ENCODE measurements around the gene BSN.

Gene BSN

DNA sequence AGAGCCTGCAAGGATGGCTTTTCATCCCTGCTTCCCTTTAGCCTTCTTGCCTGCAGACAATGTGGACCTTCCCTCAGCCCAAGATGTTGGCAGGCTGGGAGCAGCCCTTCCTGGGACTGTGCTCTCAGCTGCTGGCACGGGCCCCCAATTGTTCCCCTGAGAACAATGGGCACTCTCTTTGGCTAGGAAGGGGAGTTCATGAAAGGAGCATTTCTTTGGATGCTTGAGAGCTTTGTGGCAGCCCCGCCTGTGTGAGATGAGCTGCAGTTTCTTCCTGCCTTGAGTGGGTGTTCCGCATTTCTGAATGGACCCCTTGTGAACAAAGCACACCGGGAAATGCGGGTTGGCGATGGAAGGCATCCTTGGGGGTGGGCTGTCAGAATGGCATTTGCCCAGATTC is 35.0 kb upstream of the BSN start:
- TF ChIP-seq TAF1 (IDR thresholded peaks at IDR 0.05; ENCODE audit: low read depth, low read length) = no peak
- no peak for TF ChIP-seq POLR2AphosphoS5 (IDR thresholded peaks at IDR 0.05; ENCODE audit: low read depth, low read length)
- no peak for TF ChIP-seq POU2F2 (IDR thresholded peaks at IDR 0.05; ENCODE audit: low read depth, low read length)
- TF ChIP-seq SPI1 (IDR thresholded peaks at IDR 0.05; ENCODE audit: low read depth, low read length) = no peak
- TF ChIP-seq PAX5 (IDR thresholded peaks at IDR 0.05; ENCODE audit: insufficient read depth, low read length, severe bottlenecking) = no peak
- no peak for TF ChIP-seq POLR2A (IDR thresholded peaks at IDR 0.05; ENCODE audit: low read depth, low read length)
- no peak for DNase-seq (ENCODE audit: insufficient read length, low spot score)
- FAIRE-seq = no peak

DNA sequence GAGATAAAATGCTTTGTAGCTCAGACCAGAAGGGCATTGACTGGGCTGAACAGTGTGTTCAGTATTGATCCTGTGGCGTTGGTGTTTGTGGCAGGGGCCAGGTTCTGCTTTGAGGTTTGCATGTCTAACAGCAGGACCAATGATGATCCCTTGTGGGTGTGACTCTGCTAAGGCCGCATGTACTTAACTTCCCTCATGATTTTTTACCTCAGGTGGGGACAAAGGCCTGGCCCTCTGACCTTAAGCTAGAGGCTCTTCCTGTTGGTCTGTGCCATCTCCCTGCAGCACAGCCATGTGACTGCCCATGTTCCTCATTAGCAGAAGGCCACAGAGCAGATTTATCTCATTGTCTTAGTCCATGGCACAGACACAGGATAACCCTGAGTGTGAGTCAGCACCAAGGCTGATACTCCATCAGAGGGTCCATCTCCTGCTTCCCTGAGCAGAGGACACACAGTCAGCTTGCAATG is 34.3 kb upstream of the BSN start:
- DNase-seq (ENCODE audit: insufficient read length, low spot score) = no peak
- TF ChIP-seq POU2F2 (IDR thresholded peaks at IDR 0.05; ENCODE audit: low read depth, low read length) (no peak), PAX5 (IDR thresholded peaks at IDR 0.05; ENCODE audit: insufficient read depth, low read length, severe bottlenecking) (no peak), TAF1 (IDR thresholded peaks at IDR 0.05; ENCODE audit: low read depth, low read length) (no peak), POLR2AphosphoS5 (IDR thresholded peaks at IDR 0.05; ENCODE audit: low read depth, low read length) (no peak), SPI1 (IDR thresholded peaks at IDR 0.05; ENCODE audit: low read depth, low read length) (no peak), POLR2A (IDR thresholded peaks at IDR 0.05; ENCODE audit: low read depth, low read length) (no peak)
- FAIRE-seq = no peak

DNA sequence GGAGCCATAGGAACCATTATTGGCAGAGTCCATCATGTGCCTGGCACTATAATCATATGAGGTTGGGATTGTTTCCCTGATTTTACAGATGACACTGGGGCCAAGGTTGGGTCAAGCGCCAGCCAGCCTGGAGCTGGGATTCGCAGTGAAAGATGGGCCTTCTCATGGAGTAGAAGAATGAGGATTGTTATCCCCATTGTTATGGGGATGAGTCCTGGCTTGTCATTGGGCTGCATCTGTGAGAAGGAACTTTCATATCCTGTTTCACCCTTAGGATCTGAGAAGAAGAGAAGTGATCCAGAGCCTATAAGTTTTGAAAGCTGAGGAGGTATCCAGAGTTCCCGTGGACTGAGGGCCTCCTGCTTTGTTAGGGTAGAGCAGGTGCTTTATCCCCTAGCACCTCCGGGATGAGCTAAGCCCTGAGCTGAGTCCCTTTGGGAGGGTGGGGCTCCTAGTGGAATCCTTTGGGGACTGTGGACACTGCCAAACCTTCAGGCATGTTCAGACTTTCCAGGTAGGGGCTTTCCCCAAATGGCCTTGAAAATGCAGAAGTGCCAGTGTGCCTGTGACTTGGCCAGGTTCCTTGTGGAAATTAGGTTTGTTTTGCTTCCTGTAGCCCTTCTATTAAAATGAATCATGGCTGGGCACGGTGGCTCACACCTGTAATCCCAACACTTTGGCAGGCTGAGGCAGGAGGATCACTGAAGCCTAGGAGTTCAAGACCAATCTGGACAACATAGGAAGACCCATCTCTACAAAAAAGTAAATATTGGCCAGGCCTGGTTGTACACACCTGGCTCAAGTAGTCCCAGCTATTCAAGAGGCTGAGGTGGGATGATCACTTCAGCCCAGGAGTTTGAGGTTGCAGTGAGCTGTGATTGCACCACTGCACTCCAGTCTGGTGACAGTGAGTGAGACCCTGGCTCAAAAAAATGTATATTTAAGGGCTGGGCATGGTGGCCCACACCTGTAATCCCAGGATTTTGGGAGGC is 30.2 kb upstream of the BSN start:
- peak; percentile 78 for TF ChIP-seq SPI1 (IDR thresholded peaks at IDR 0.05; ENCODE audit: low read depth, low read length)
- TF ChIP-seq TAF1 (IDR thresholded peaks at IDR 0.05; ENCODE audit: low read depth, low read length) = no peak
- TF ChIP-seq PAX5 (IDR thresholded peaks at IDR 0.05; ENCODE audit: insufficient read depth, low read length, severe bottlenecking) = no peak
- TF ChIP-seq POU2F2 (IDR thresholded peaks at IDR 0.05; ENCODE audit: low read depth, low read length) = no peak
- DNase-seq (ENCODE audit: insufficient read length, low spot score) = no peak
- FAIRE-seq = no peak

DNA sequence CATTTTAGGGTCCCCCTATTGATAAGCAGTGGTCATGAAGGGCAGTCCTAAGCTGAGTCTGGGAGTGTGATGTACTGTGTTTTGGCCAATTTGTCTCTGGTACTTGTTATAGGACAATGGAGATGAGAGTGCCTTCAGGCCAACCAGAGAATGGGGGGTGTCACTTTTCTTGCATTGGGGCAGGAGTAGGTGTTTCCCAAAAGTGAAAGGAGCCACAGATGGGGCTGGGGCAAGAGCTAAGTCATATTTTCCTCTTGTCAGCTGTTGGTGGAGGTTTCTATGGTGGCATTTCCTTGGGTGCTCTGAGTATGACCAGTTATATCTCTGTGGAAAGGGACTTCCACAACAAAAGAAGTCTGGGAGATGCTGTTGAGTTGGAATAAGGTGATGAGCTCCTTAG is 24.7 kb upstream of the BSN start:
- TF ChIP-seq TAF1 (IDR thresholded peaks at IDR 0.05; ENCODE audit: low read depth, low read length) (no peak), POLR2AphosphoS5 (IDR thresholded peaks at IDR 0.05; ENCODE audit: low read depth, low read length) (no peak), POLR2A (IDR thresholded peaks at IDR 0.05; ENCODE audit: low read depth, low read length) (no peak), PAX5 (IDR thresholded peaks at IDR 0.05; ENCODE audit: insufficient read depth, low read length, severe bottlenecking) (no peak), POU2F2 (IDR thresholded peaks at IDR 0.05; ENCODE audit: low read depth, low read length) (no peak), SPI1 (IDR thresholded peaks at IDR 0.05; ENCODE audit: low read depth, low read length) (no peak)
- FAIRE-seq (no peak), DNase-seq (ENCODE audit: insufficient read length, low spot score) (no peak)

DNA sequence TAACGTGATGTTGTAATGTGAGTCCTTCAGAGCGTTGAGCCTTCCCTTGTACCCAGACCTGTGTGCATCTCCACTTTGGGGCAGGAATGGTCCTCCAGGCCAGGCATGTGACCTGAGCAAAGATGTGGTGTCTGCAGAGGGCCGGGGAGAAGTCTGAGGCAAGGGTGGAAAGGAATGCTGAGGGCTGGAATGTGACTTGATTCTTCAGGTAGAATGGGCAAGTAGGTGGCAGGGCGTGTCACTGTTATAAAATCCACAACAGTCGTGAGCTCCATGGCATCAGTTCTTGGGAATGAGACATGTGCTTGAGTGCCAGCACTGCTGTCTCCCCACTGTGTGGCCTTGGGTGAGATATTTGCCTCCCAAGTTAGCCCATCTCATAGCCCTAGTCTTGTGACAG is 24.0 kb upstream of the BSN start:
- TF ChIP-seq TAF1 (IDR thresholded peaks at IDR 0.05; ENCODE audit: low read depth, low read length) = no peak
- no peak for TF ChIP-seq POU2F2 (IDR thresholded peaks at IDR 0.05; ENCODE audit: low read depth, low read length)
- TF ChIP-seq POLR2AphosphoS5 (IDR thresholded peaks at IDR 0.05; ENCODE audit: low read depth, low read length) = no peak
- TF ChIP-seq SPI1 (IDR thresholded peaks at IDR 0.05; ENCODE audit: low read depth, low read length) = no peak
- no peak for TF ChIP-seq POLR2A (IDR thresholded peaks at IDR 0.05; ENCODE audit: low read depth, low read length)
- no peak for TF ChIP-seq PAX5 (IDR thresholded peaks at IDR 0.05; ENCODE audit: insufficient read depth, low read length, severe bottlenecking)
- no peak for DNase-seq (ENCODE audit: insufficient read length, low spot score)
- FAIRE-seq = peak; percentile 28

DNA sequence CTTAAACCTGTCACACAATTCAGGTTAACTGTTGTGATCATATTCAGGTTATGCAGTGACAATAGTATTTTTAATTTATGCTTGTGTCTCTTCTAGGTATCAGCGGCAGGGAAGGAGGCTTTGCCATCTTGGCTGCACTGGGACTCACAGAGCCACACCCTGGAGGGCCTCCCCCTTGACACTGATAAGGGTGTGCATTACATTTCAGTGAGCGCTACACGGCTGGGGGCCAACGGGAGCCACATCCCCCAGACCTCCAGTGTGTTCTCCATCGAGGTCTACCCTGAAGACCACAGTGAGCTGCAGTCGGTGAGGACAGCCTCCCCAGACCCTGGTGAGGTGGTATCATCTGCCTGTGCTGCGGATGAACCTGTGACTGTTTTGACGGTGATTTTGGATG is 23.6 kb upstream of the BSN start:
- FAIRE-seq = no peak
- DNase-seq (ENCODE audit: insufficient read length, low spot score) = no peak
- TF ChIP-seq PAX5 (IDR thresholded peaks at IDR 0.05; ENCODE audit: insufficient read depth, low read length, severe bottlenecking) (no peak), POLR2A (IDR thresholded peaks at IDR 0.05; ENCODE audit: low read depth, low read length) (no peak), TAF1 (IDR thresholded peaks at IDR 0.05; ENCODE audit: low read depth, low read length) (no peak)

DNA sequence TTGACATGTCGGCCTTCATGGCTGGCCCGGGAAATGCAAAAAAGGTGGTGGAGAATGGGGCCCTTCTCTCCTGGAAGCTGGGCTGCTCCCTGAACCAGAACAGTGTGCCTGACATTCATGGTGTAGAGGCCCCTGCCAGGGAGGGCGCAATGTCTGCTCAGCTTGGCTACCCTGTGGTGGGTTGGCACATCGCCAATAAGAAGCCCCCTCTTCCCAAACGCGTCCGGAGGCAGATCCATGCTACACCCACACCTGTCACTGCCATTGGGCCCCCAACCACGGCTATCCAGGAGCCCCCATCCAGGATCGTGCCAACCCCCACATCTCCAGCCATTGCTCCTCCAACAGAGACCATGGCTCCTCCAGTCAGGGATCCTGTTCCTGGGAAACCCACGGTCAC is 23.1 kb upstream of the BSN start:
- DNase-seq (ENCODE audit: insufficient read length, low spot score) (no peak), FAIRE-seq (no peak)
- TF ChIP-seq POU2F2 (IDR thresholded peaks at IDR 0.05; ENCODE audit: low read depth, low read length) = no peak
- TF ChIP-seq SPI1 (IDR thresholded peaks at IDR 0.05; ENCODE audit: low read depth, low read length) = no peak
- no peak for TF ChIP-seq POLR2A (IDR thresholded peaks at IDR 0.05; ENCODE audit: low read depth, low read length)
- no peak for TF ChIP-seq PAX5 (IDR thresholded peaks at IDR 0.05; ENCODE audit: insufficient read depth, low read length, severe bottlenecking)
- TF ChIP-seq TAF1 (IDR thresholded peaks at IDR 0.05; ENCODE audit: low read depth, low read length) = no peak
- TF ChIP-seq POLR2AphosphoS5 (IDR thresholded peaks at IDR 0.05; ENCODE audit: low read depth, low read length) = no peak

DNA sequence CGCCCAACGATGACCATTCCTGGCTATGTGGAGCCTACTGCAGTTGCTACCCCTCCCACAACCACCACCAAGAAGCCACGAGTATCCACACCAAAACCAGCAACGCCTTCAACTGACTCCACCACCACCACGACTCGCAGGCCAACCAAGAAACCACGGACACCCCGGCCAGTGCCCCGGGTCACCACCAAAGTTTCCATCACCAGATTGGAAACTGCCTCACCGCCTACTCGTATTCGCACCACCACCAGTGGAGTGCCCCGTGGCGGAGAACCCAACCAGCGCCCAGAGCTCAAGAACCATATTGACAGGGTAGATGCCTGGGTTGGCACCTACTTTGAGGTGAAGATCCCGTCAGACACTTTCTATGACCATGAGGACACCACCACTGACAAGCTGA is 22.6 kb upstream of the BSN start:
- no peak for TF ChIP-seq POLR2AphosphoS5 (IDR thresholded peaks at IDR 0.05; ENCODE audit: low read depth, low read length)
- TF ChIP-seq POLR2A (IDR thresholded peaks at IDR 0.05; ENCODE audit: low read depth, low read length) = no peak
- no peak for TF ChIP-seq SPI1 (IDR thresholded peaks at IDR 0.05; ENCODE audit: low read depth, low read length)
- TF ChIP-seq POU2F2 (IDR thresholded peaks at IDR 0.05; ENCODE audit: low read depth, low read length) = no peak
- no peak for TF ChIP-seq TAF1 (IDR thresholded peaks at IDR 0.05; ENCODE audit: low read depth, low read length)
- TF ChIP-seq PAX5 (IDR thresholded peaks at IDR 0.05; ENCODE audit: insufficient read depth, low read length, severe bottlenecking) = no peak
- FAIRE-seq (no peak), DNase-seq (ENCODE audit: insufficient read length, low spot score) (no peak)

DNA sequence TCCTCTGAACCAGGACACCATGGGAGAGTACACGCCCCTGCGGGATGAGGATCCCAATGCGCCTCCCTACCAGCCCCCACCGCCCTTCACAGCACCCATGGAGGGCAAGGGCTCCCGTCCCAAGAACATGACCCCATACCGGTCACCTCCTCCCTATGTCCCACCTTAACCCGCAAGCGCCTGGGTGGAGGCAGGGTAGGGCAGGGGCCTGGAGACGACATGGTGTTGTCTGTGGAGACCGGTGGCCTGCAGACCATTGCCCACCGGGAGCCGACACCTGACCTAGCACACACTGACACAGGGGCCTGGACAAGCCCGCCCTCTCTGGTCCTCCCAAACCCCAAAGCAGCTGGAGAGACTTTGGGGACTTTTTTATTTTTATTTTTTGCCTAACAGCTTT is 21.2 kb upstream of the BSN start:
- no peak for FAIRE-seq

More for the DNA sequence above, 21.2 kb upstream of the BSN start:
- TF ChIP-seq POU2F2 (IDR thresholded peaks at IDR 0.05; ENCODE audit: low read depth, low read length) (no peak), POLR2AphosphoS5 (IDR thresholded peaks at IDR 0.05; ENCODE audit: low read depth, low read length) (no peak), POLR2A (IDR thresholded peaks at IDR 0.05; ENCODE audit: low read depth, low read length) (no peak), TAF1 (IDR thresholded peaks at IDR 0.05; ENCODE audit: low read depth, low read length) (no peak), SPI1 (IDR thresholded peaks at IDR 0.05; ENCODE audit: low read depth, low read length) (no peak), PAX5 (IDR thresholded peaks at IDR 0.05; ENCODE audit: insufficient read depth, low read length, severe bottlenecking) (no peak)
- no peak for DNase-seq (ENCODE audit: insufficient read length, low spot score)

Data from GM12891 (cell line).